ENCODE data around the gene EPHB6.

Gene EPHB6, protein sequence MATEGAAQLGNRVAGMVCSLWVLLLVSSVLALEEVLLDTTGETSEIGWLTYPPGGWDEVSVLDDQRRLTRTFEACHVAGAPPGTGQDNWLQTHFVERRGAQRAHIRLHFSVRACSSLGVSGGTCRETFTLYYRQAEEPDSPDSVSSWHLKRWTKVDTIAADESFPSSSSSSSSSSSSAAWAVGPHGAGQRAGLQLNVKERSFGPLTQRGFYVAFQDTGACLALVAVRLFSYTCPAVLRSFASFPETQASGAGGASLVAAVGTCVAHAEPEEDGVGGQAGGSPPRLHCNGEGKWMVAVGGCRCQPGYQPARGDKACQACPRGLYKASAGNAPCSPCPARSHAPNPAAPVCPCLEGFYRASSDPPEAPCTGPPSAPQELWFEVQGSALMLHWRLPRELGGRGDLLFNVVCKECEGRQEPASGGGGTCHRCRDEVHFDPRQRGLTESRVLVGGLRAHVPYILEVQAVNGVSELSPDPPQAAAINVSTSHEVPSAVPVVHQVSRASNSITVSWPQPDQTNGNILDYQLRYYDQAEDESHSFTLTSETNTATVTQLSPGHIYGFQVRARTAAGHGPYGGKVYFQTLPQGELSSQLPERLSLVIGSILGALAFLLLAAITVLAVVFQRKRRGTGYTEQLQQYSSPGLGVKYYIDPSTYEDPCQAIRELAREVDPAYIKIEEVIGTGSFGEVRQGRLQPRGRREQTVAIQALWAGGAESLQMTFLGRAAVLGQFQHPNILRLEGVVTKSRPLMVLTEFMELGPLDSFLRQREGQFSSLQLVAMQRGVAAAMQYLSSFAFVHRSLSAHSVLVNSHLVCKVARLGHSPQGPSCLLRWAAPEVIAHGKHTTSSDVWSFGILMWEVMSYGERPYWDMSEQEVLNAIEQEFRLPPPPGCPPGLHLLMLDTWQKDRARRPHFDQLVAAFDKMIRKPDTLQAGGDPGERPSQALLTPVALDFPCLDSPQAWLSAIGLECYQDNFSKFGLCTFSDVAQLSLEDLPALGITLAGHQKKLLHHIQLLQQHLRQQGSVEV

DNA sequence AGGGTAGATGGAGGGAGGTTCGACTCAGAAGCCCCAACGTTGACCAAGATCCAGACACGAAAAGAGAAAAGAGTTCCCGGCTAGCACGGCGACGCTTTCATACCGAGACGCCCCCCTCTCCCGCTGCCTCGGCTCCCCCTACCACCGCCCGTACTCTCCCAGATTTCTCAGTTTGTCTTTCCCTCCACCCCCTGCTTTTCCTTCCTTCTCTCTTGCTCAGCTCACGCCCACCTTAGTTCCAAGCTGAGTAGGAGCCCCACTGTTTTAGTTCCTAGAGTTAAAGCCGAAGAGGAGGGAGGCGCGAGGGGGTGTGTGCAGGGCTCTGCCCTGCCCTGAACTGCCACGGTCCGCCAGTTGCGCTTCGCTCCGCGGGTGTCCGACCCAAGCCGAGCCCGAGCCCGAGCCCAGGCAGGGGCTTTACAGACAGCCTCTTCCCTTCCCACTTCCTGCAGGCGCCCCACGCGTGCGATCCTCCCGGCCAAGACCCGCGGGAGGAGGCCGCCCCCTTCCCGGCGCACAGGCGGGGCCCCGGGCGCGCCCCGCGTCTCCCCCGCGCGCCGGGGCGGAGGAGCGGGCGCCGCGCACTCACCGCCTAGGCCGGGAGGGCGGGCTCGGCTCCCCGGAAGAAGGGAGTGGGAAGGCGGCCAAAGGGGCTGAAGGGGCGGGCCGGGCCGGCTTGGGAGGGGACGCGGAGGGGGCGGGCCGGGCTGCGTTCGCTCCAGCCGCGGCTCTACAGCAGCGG, at the start of gene EPHB6:
Gene EPHB6, plus strand, starts transcription at position 705 of the 742 bp plus-strand sequence. CDS start 8,152 bp downstream, outside the sequence.
- Histone ChIP-seq H3K9me3 (ENCODE audit: control insufficient read depth in 2 of 2, low read length in 2 of 2) (no peaks in the 10 kb centered on the region), H3K9ac (ENCODE audit: low read length in 2 of 2) (peak within 1 kb of the TSS; percentile 66 to 76), H3K27ac (ENCODE audit: low read length) (peak within 1 kb of the TSS; percentile 31), H3K4me3 (ENCODE audit: low read length in 2 of 2) (peak within 1 kb of the TSS; percentile 86 to 90), H3K4me1 (ENCODE audit: control insufficient read depth, insufficient read depth, low read length) (peaks cover 10% of the 10 kb centered on the region), H3K36me3 (ENCODE audit: control insufficient read depth in 2 of 2, insufficient read depth in 2 of 2, low read length in 2 of 2) (no peaks in the 10 kb centered on the region), H3K27me3 (ENCODE audit: control insufficient read depth in 1 of 2, insufficient read depth in 2 of 2, low read length in 2 of 2) (no peaks in the 10 kb centered on the region)

DNA sequence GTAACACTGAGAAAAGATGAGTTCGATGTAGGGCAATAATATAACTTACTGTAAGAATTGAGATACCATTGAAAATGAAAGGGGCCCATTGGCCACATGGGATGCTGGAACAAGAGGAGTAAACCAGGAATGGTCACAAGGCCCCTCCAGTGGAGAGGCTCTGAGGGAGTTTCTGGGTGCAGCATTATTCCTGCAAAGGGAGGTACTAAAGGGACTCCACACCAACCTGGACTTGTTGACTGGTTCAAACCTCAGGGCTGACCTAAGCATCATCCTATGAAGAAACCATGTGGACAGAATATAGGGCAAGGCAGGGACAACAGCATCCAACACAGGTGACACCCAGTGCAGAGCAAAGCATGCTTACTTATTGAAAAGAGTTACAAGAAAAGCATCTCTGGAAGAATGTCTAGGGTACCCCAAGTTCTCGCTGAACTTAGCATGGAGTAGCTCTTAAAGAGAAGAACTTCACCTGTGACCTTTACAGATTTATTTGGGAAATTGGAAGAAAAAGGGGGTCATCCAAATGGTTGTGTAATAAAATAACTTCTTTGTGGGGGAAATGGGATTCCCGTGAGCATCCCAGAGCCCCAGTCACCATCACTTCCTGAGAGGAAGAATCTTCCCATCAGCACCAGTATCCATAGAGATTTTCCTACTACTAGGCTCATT, 49.4 kb upstream of the EPHB6 start:
- Histone ChIP-seq H3K27me3 (ENCODE audit: control insufficient read depth in 1 of 2, insufficient read depth in 2 of 2, low read length in 2 of 2) (peaks cover 10 to 16% of the 10 kb centered on the region in 2 donors), H3K9me3 (ENCODE audit: control insufficient read depth in 2 of 2, low read length in 2 of 2) (no peaks in the 10 kb centered on the region), H3K27ac (ENCODE audit: low read length) (no peak overlapping the region), H3K4me1 (ENCODE audit: control insufficient read depth, insufficient read depth, low read length) (no peaks in the 10 kb centered on the region), H3K9ac (ENCODE audit: low read length in 2 of 2) (no peak overlapping the region), H3K4me3 (ENCODE audit: low read length in 2 of 2) (no peak overlapping the region), H3K36me3 (ENCODE audit: control insufficient read depth in 2 of 2, insufficient read depth in 2 of 2, low read length in 2 of 2) (no peaks in the 10 kb centered on the region)

DNA sequence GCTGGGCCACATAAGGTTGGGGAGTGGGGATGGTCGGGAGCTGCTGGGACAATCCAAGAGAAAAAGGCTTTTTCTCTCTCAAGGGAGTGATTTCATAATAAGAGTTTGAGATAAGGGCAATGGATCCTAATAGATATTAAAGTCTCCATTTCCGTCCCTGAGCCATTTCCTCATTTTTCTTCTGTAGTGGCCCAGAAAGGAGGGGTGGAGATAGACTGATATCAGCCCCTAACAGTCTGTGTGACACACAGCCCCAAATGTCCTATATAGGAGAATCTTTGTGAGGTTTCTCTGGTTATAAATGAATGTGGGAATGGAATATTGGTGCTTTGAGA, 48.9 kb upstream of the EPHB6 start:
- Histone ChIP-seq H3K36me3 (ENCODE audit: control insufficient read depth in 2 of 2, insufficient read depth in 2 of 2, low read length in 2 of 2) (no peaks in the 10 kb centered on the region), H3K9ac (ENCODE audit: low read length in 2 of 2) (no peak overlapping the region), H3K27me3 (ENCODE audit: control insufficient read depth in 1 of 2, insufficient read depth in 2 of 2, low read length in 2 of 2) (peaks cover 6 to 12% of the 10 kb centered on the region in 2 donors), H3K4me3 (ENCODE audit: low read length in 2 of 2) (no peak overlapping the region), H3K4me1 (ENCODE audit: control insufficient read depth, insufficient read depth, low read length) (no peaks in the 10 kb centered on the region), H3K27ac (ENCODE audit: low read length) (no peak overlapping the region), H3K9me3 (ENCODE audit: control insufficient read depth in 2 of 2, low read length in 2 of 2) (no peaks in the 10 kb centered on the region)

DNA sequence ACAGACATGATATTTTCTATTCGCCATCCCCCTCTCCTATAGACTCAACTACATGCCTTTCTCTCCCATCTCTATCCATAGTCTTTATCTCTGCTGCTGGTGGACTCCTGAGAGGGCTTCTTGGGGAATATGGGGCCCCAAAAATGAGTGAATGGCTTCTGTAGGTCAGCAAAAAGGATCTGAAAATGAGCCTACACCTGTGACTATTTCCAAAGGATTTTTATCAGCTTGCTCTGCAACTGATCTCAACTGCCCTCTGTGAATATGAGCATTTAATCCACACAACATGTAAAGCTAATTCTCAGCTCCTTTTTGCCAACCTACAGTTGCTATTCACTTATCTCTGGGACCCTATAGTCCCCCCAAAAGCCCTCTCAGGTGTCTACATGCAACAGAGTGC, 47.9 kb upstream of the EPHB6 start:
- Histone ChIP-seq H3K4me1 (ENCODE audit: control insufficient read depth, insufficient read depth, low read length) (no peaks in the 10 kb centered on the region), H3K9ac (ENCODE audit: low read length in 2 of 2) (no peak overlapping the region), H3K4me3 (ENCODE audit: low read length in 2 of 2) (no peak overlapping the region), H3K27ac (ENCODE audit: low read length) (no peak overlapping the region), H3K9me3 (ENCODE audit: control insufficient read depth in 2 of 2, low read length in 2 of 2) (no peaks in the 10 kb centered on the region), H3K27me3 (ENCODE audit: control insufficient read depth in 1 of 2, insufficient read depth in 2 of 2, low read length in 2 of 2) (peaks cover 6 to 10% of the 10 kb centered on the region in 2 donors), H3K36me3 (ENCODE audit: control insufficient read depth in 2 of 2, insufficient read depth in 2 of 2, low read length in 2 of 2) (no peaks in the 10 kb centered on the region)

DNA sequence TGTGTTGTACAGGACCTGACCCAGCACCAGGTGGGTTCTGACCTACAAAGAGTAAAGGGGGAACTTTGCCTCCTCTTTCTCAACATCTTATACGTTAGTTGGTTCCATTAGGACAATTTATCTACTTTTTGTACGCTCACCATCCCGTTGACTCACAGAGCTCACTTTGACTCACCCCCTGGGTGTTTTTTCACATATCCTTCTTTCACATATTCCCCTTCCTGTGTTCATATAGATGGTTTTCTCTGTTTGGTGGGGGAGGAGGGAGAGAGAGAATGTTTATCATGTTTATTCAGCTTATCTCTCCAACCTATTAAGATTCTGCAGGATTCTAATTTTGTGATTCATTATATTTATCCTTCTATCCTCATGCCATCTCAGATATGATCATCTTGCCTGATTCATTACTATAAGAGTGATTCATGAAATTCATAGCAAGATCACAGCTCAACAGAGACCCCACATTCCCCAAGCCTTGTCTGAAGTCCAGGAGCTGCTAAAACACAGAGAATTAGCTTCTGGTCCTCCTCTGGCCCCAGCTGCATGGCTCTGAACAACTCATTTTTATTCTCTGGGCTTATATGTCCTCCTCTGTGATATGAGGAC, 46.9 kb upstream of the EPHB6 start:
- H3K4me1 ChIP-seq (ENCODE audit: control insufficient read depth, insufficient read depth, low read length) = no peaks in the 10 kb centered on the region
- peaks cover 7 to 18% of the 10 kb centered on the region in 2 donors for H3K27me3 ChIP-seq (ENCODE audit: control insufficient read depth in 1 of 2, insufficient read depth in 2 of 2, low read length in 2 of 2)
- no peaks in the 10 kb centered on the region for H3K36me3 ChIP-seq (ENCODE audit: control insufficient read depth in 2 of 2, insufficient read depth in 2 of 2, low read length in 2 of 2)
- H3K27ac ChIP-seq (ENCODE audit: low read length) = no peak overlapping the region
- no peaks in the 10 kb centered on the region for H3K9me3 ChIP-seq (ENCODE audit: control insufficient read depth in 2 of 2, low read length in 2 of 2)
- no peak overlapping the region for H3K4me3 ChIP-seq (ENCODE audit: low read length in 2 of 2)
- H3K9ac ChIP-seq (ENCODE audit: low read length in 2 of 2) = no peak overlapping the region

DNA sequence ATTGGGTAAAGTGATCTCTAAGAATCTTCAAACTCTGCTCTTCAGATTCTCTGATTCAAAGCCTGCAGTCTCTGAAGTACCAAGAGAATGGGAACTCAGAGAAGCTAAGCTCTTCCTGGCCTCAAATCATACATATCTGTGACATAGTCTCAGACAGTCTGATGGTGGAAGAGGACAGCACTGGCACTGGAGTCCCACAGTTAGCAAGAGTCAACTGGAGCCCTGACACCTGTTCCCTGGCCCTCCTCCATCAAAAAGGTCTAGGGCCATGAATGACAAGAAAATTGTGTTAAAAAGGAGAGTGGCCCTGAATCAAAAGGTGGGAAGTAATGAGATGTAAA, 46.4 kb upstream of the EPHB6 start:
- no peaks in the 10 kb centered on the region for H3K36me3 ChIP-seq (ENCODE audit: control insufficient read depth in 2 of 2, insufficient read depth in 2 of 2, low read length in 2 of 2)
- no peak overlapping the region for H3K27ac ChIP-seq (ENCODE audit: low read length)
- no peaks in the 10 kb centered on the region for H3K9me3 ChIP-seq (ENCODE audit: control insufficient read depth in 2 of 2, low read length in 2 of 2)
- no peak overlapping the region for H3K4me3 ChIP-seq (ENCODE audit: low read length in 2 of 2)
- H3K9ac ChIP-seq (ENCODE audit: low read length in 2 of 2) = no peak overlapping the region
- peaks cover 7 to 23% of the 10 kb centered on the region in 2 donors for H3K27me3 ChIP-seq (ENCODE audit: control insufficient read depth in 1 of 2, insufficient read depth in 2 of 2, low read length in 2 of 2)
- no peaks in the 10 kb centered on the region for H3K4me1 ChIP-seq (ENCODE audit: control insufficient read depth, insufficient read depth, low read length)

DNA sequence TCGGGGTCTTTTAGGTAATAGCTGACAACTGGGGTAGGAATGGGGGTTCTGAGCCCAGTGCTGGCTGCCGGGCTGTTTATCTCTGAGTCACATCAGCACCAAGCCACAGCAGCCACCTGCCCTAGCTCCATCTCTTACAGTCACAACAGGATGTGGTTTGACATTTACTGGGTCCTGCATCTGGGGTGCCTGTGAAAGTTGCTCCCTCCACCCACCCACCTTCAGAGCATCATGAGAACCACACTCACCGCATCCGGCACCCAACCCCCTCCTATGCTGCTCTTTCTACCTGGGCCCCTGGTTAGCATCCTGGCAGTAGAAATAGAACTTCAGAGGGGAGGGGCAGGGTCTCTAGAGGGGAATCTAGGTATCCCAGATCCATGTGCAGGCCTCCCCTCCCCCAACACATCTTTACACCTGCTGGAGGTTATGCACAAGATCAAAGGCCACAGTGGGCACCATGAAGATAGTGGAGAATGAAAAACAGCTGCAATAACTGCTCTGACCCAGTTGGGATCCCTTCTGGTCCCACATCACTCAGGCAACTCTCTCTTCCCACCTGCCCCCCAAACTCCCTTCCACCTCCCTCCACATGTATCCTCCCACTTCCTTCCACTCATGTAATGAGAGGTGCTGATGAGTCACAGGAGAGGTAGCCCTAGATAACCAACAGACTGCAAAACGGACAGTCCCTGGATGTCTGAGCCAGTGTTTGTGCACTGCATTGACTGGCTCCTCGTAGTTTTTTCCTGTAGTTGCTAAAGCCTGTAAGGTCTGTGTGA, 45.9 kb upstream of the EPHB6 start:
- H3K27me3 ChIP-seq (ENCODE audit: control insufficient read depth in 1 of 2, insufficient read depth in 2 of 2, low read length in 2 of 2) = peaks cover 7 to 24% of the 10 kb centered on the region in 2 donors
- H3K4me3 ChIP-seq (ENCODE audit: low read length in 2 of 2) = no peak overlapping the region
- H3K9ac ChIP-seq (ENCODE audit: low read length in 2 of 2) = no peak overlapping the region
- H3K4me1 ChIP-seq (ENCODE audit: control insufficient read depth, insufficient read depth, low read length) = no peaks in the 10 kb centered on the region
- H3K27ac ChIP-seq (ENCODE audit: low read length) = no peak overlapping the region
- no peaks in the 10 kb centered on the region for H3K36me3 ChIP-seq (ENCODE audit: control insufficient read depth in 2 of 2, insufficient read depth in 2 of 2, low read length in 2 of 2)
- no peaks in the 10 kb centered on the region for H3K9me3 ChIP-seq (ENCODE audit: control insufficient read depth in 2 of 2, low read length in 2 of 2)

DNA sequence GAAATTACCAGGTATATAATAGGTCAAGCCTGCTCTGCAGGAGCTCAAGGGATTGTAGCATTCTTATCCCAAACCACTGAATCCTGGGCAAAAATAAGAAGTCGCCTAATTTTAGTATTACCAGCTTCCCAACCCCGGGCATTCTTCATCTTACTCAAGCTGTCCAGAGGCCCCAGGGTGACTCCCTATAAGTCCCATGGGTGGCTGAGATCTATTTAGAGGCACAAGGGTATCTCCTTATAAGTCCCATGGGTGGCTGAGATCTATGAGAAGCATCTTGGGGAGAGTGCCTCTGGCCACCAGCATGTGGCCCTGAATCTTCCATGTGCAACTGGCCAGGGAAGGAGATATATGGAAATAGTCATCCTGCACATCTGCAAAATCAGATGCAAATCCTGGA, 45.2 kb upstream of the EPHB6 start:
- no peaks in the 10 kb centered on the region for H3K9me3 ChIP-seq (ENCODE audit: control insufficient read depth in 2 of 2, low read length in 2 of 2)
- H3K27ac ChIP-seq (ENCODE audit: low read length) = no peak overlapping the region
- H3K4me1 ChIP-seq (ENCODE audit: control insufficient read depth, insufficient read depth, low read length) = no peaks in the 10 kb centered on the region
- no peak overlapping the region for H3K4me3 ChIP-seq (ENCODE audit: low read length in 2 of 2)
- peaks cover 7 to 21% of the 10 kb centered on the region in 2 donors for H3K27me3 ChIP-seq (ENCODE audit: control insufficient read depth in 1 of 2, insufficient read depth in 2 of 2, low read length in 2 of 2)
- H3K9ac ChIP-seq (ENCODE audit: low read length in 2 of 2) = no peak overlapping the region
- no peaks in the 10 kb centered on the region for H3K36me3 ChIP-seq (ENCODE audit: control insufficient read depth in 2 of 2, insufficient read depth in 2 of 2, low read length in 2 of 2)

DNA sequence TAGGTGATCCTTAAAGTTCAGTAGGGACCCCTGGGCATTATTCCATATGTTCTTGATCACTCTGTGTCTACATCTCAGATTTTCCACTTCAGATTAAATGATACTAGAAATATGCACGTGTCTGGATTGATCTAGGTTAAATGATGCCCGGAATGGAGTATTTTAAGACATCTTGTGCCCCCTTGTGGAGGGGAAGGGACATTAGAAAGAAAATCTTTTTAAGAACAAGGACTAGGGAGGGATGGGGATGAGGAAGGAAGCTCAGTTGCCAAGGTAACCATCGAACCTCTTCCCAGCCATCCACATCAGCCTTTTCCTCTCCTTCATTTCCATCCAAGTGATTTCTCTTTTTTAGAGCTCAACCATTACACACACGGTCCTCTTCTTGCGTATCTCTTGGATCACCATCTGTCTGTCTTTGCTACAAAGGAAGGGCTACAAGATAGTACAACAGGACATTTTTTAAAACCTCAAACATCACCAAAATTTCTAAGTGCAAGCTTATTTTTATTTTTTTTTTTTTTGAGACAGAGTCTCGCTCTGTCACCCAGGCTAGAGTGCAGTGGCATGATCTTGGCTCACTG, 43.6 kb upstream of the EPHB6 start:
- H3K4me3 ChIP-seq (ENCODE audit: low read length in 2 of 2) = no peak overlapping the region
- H3K36me3 ChIP-seq (ENCODE audit: control insufficient read depth in 2 of 2, insufficient read depth in 2 of 2, low read length in 2 of 2) = no peaks in the 10 kb centered on the region
- H3K4me1 ChIP-seq (ENCODE audit: control insufficient read depth, insufficient read depth, low read length) = no peaks in the 10 kb centered on the region
- H3K9ac ChIP-seq (ENCODE audit: low read length in 2 of 2) = no peak overlapping the region
- H3K27me3 ChIP-seq (ENCODE audit: control insufficient read depth in 1 of 2, insufficient read depth in 2 of 2, low read length in 2 of 2) = peaks cover 10 to 27% of the 10 kb centered on the region in 2 donors
- H3K9me3 ChIP-seq (ENCODE audit: control insufficient read depth in 2 of 2, low read length in 2 of 2) = no peaks in the 10 kb centered on the region
- no peak overlapping the region for H3K27ac ChIP-seq (ENCODE audit: low read length)

All from stomach smooth muscle (tissue), 2 donors.